D721Med (cell line): ENCODE data around the gene CCDC13.
A peak's percentile ranks its signal among the peaks of the same experiment; 100 is the strongest.

ENCODE experiments used
- DNase-seq: peaks from one replicate; pipeline ENCODE4 v3.0.0; 2011; ENCODE audit warnings: low spot score; ENCODE audit not compliant: insufficient read length
- FAIRE-seq: peaks from 2 replicates; lab custom pipeline; 2011; peaks lifted over from hg19 to GRCh38; lab: Jason Lieb, UNC
- CTCF ChIP-seq: IDR thresholded peaks from 2 replicates; pipeline ENCODE4 v1.5.1; 2012; ENCODE audit warnings: mild to moderate bottlenecking, control low read depth; ENCODE audit not compliant: insufficient read depth; ENCODE audit errors: missing control alignments

The CCDC13 gene

GRCh38 chr3:42762046-42762724, 10.9 kb downstream of the CCDC13 start:
- no peak for TF ChIP-seq CTCF
- no peak for DNase-seq
- FAIRE-seq, result no peak

GRCh38 chr3:42758126-42758525, 14.9 kb downstream of the CCDC13 start:
- no peak for TF ChIP-seq CTCF
- no peak for DNase-seq
- FAIRE-seq, result no peak

- FAIRE-seq, result no peak
- DNase-seq, result no peak
- no peak for TF ChIP-seq CTCF
These were observed 16.3 kb downstream of the CCDC13 start for GRCh38 chr3:42756681-42757213.

- FAIRE-seq (no peak), DNase-seq (no peak)
- TF ChIP-seq CTCF, result peak; percentile 51
These were observed 17.1 kb downstream of the CCDC13 start for GRCh38 chr3:42755681-42756578.

- DNase-seq, result no peak
These were observed 19.3 kb downstream of the CCDC13 start for GRCh38 chr3:42753757-42754156.

GRCh38 chr3:42752961-42753360, 20.1 kb downstream of the CCDC13 start:
- no peak for TF ChIP-seq CTCF
- FAIRE-seq (peak; percentile 53), DNase-seq (peak; percentile 63)

More at GRCh38 chr3:42753757-42754156, 19.3 kb downstream of the CCDC13 start:
- FAIRE-seq, result no peak
- no peak for TF ChIP-seq CTCF
